ENCODE measurements around the gene OMA1. TPM values are rescaled to one million over a fixed set of nuclear protein-coding genes. Genes with fewer than 3 reads are reported as not detected.
A peak's percentile ranks its signal among the peaks of the same experiment; 100 is the strongest.

The OMA1 gene
- polyA plus RNA-seq, 1 of the 3 experiments (the other 2 are of a cell fraction): 6.9 TPM

GRCh38 chr1:58468612-58469011 is 77.9 kb downstream of the OMA1 start:
- H3K9me2 ChIP-seq: no peaks in the 10 kb centered on the region
- H3K36me3 ChIP-seq (replicated peaks in 1 of 2; ENCODE audit: control insufficient read depth in 1 of 2, insufficient read depth in 2 of 2, low read length in 1 of 2): no peaks in the 10 kb centered on the region
- no peak for DNase-seq
- H2AFZ ChIP-seq (ENCODE audit: low read depth): no peak overlapping the region
- H3F3A ChIP-seq (replicated peaks; ENCODE audit: insufficient read depth): no peaks in the 10 kb centered on the region
- ChIA-PET POLR2A (no interaction called here), CTCF (no interaction called here)
- no peak overlapping the region for H3K27ac ChIP-seq (ENCODE audit: low read depth in 2 of 2, low read length in 1 of 2)
- no peak overlapping the region for H3K4me3 ChIP-seq (ENCODE audit: low read depth in 2 of 2, low read length in 1 of 2)
- H3K27me3 ChIP-seq (ENCODE audit: insufficient read depth): no peaks in the 10 kb centered on the region
- H3K4me1 ChIP-seq (ENCODE audit: control insufficient read depth in 1 of 2, insufficient read depth in 2 of 2, low read depth in 1 of 2, low read length in 1 of 2): no peaks in the 10 kb centered on the region; a peak in 1 of 4 replicates
- WGBS (ENCODE audit: low lambda C conversion rate): 49% methylated on average over 5 of the region's 5 CpGs
- no peaks in the 10 kb centered on the region for H3K9me3 ChIP-seq
- no peak overlapping the region for H3K9ac ChIP-seq
- H3K4me2 ChIP-seq: no peak overlapping the region
- TF ChIP-seq CTCF (IDR thresholded peaks at IDR 0.05): no peak
- no peak for TF ChIP-seq RAD21 (IDR thresholded peaks at IDR 0.05; ENCODE audit: low read length)
- no peak for TF ChIP-seq PBX3 (IDR thresholded peaks at IDR 0.05)
- no peak for TF ChIP-seq POLR2AphosphoS5 (IDR thresholded peaks at IDR 0.05; ENCODE audit: low read depth, low read length)
- no peak for TF ChIP-seq NRF1 (IDR thresholded peaks at IDR 0.05; ENCODE audit: low read depth, low read length)
- TF ChIP-seq TEAD4 (IDR thresholded peaks at IDR 0.05; ENCODE audit: borderline replicate concordance, insufficient read depth): no peak
- H4K20me1 ChIP-seq (ENCODE audit: insufficient read depth): no peaks in the 10 kb centered on the region
- no peaks in the 10 kb centered on the region for H3K79me2 ChIP-seq (ENCODE audit: insufficient read depth)

GRCh38 chr1:58466630-58467241 is 79.8 kb downstream of the OMA1 start:
- Histone ChIP-seq H3K4me3 (ENCODE audit: low read depth in 2 of 2, low read length in 1 of 2) (no peak overlapping the region), H3K9me3 (no peaks in the 10 kb centered on the region), H4K20me1 (ENCODE audit: insufficient read depth) (no peaks in the 10 kb centered on the region), H3K4me2 (0 out of 2 replicates have a peak overlapping the region, but pooled peaks have one; percentile 24), H3F3A (replicated peaks; ENCODE audit: insufficient read depth) (no peaks in the 10 kb centered on the region), H3K27me3 (ENCODE audit: insufficient read depth) (no peaks in the 10 kb centered on the region), H3K4me1 (ENCODE audit: control insufficient read depth in 1 of 2, insufficient read depth in 2 of 2, low read depth in 1 of 2, low read length in 1 of 2) (no peaks in the 10 kb centered on the region; a peak in 1 of 4 replicates), H3K27ac (ENCODE audit: low read depth in 2 of 2, low read length in 1 of 2) (no peak overlapping the region), H3K79me2 (ENCODE audit: insufficient read depth) (no peaks in the 10 kb centered on the region), H2AFZ (ENCODE audit: low read depth) (no peak overlapping the region), H3K9ac (no peak overlapping the region), H3K36me3 (replicated peaks in 1 of 2; ENCODE audit: control insufficient read depth in 1 of 2, insufficient read depth in 2 of 2, low read length in 1 of 2) (no peaks in the 10 kb centered on the region), H3K9me2 (no peaks in the 10 kb centered on the region)
- POLR2A ChIA-PET: no interaction called here
- DNase-seq: no peak
- WGBS (ENCODE audit: low lambda C conversion rate): 95% methylated on average over 5 of the region's 6 CpGs
- TF ChIP-seq POLR2AphosphoS5 (IDR thresholded peaks at IDR 0.05; ENCODE audit: low read depth, low read length) (no peak), RFX5 (IDR thresholded peaks at IDR 0.05; ENCODE audit: low read length) (no peak), SIN3A (IDR thresholded peaks at IDR 0.05; ENCODE audit: borderline replicate concordance, low read depth, low read length) (no peak), USF2 (IDR thresholded peaks at IDR 0.05; ENCODE audit: borderline replicate concordance, low read depth, low read length) (no peak), NRF1 (IDR thresholded peaks at IDR 0.05; ENCODE audit: low read depth, low read length) (no peak), EZH2phosphoT487 (IDR thresholded peaks at IDR 0.05; ENCODE audit: borderline replicate concordance, low read depth) (no peak), CTCF (IDR thresholded peaks at IDR 0.05) (no peak), MEF2A (IDR thresholded peaks at IDR 0.05; ENCODE audit: borderline replicate concordance, low read depth) (no peak), YY1 (IDR thresholded peaks at IDR 0.05; ENCODE audit: low read depth) (no peak), TAF1 (IDR thresholded peaks at IDR 0.05; ENCODE audit: borderline replicate concordance, low read depth, low read length) (no peak), EP300 (IDR thresholded peaks at IDR 0.05; ENCODE audit: borderline replicate concordance in 1 of 2, low read depth in 1 of 2, low read length in 1 of 2) (no peak), GABPA (IDR thresholded peaks at IDR 0.05; ENCODE audit: low read depth) (no peak), MXI1 (IDR thresholded peaks at IDR 0.05; ENCODE audit: low read depth, low read length) (no peak), FOSL2 (IDR thresholded peaks at IDR 0.05; ENCODE audit: borderline replicate concordance, low read depth) (no peak)
- CTCF ChIA-PET: no interaction called here
